HepG2 (cell line): ENCODE measurements around the gene ARHGAP9. TPM values are rescaled to one million over a fixed set of nuclear protein-coding genes. Genes with fewer than 3 reads are reported as not detected.

ENCODE experiments used
- CHCHD3 ChIP-seq: sonication (generic); formaldehyde crosslinking; IDR thresholded peaks from 2 replicates; pipeline ENCODE4 v1.8.0; 2022; ENCODE audit warnings: mild to moderate bottlenecking, missing genetic modification reagents, moderate library complexity
- DPF2 ChIP-seq: sonication (generic); formaldehyde crosslinking; IDR thresholded peaks from 2 replicates; pipeline ENCODE4 v1.4.0; 2020; ENCODE audit warnings: mild to moderate bottlenecking, low read depth, missing genetic modification reagents, borderline replicate concordance
- ESRRA ChIP-seq: sonication (generic); formaldehyde crosslinking; IDR thresholded peaks from 2 replicates; pipeline ENCODE4 v1.5.1; 2020; ENCODE audit warnings: mild to moderate bottlenecking, low read depth, missing genetic modification reagents
- ETV6 ChIP-seq: sonication (generic); formaldehyde crosslinking; conservative IDR thresholded peaks from 2 replicates; pipeline ENCODE4 v1.4.0; 2020; ENCODE audit warnings: missing genetic modification reagents
- FOXJ3 ChIP-seq: sonication (generic); formaldehyde crosslinking; IDR thresholded peaks from 2 replicates; pipeline ENCODE4 v1.4.0; 2020; ENCODE audit warnings: missing genetic modification reagents, mild to moderate bottlenecking, borderline replicate concordance
- FOXM1 ChIP-seq: sonication (generic); formaldehyde crosslinking; IDR thresholded peaks from 2 replicates; pipeline ENCODE4 v1.5.0; 2020; ENCODE audit warnings: missing genetic modification reagents
- GABPA ChIP-seq, 2 experiments: IDR thresholded peaks; 2 replicates each; pipeline ENCODE4 v1.6.1; 2011 to 2016; ENCODE audit warnings: low read depth in 2 of 2, low read length in 1 of 2, missing biosample characterization in 1 of 2, missing genetic modification characterization in 1 of 2
- GATAD1 ChIP-seq: IDR thresholded peaks from 2 replicates; pipeline ENCODE4 v1.6.1; 2016; ENCODE audit warnings: missing genetic modification reagents, missing compliant biosample characterization
- HCFC1 ChIP-seq: fragments of 150-350 bp; IDR thresholded peaks from 2 replicates; pipeline ENCODE4 v1.6.1; 2014; ENCODE audit warnings: low read depth, low read length
- MTA1 ChIP-seq: sonication (generic); formaldehyde crosslinking; IDR thresholded peaks from 2 replicates; pipeline ENCODE4 v1.4.0; 2020; ENCODE audit warnings: missing genetic modification reagents, mild to moderate bottlenecking, borderline replicate concordance
- MXD4 ChIP-seq: IDR thresholded peaks from 2 replicates; pipeline ENCODE4 v1.6.1; 2016; ENCODE audit warnings: mild to moderate bottlenecking, missing biosample characterization, missing genetic modification reagents
- NAIF1 ChIP-seq: sonication (generic); formaldehyde crosslinking; IDR thresholded peaks from 2 replicates; pipeline ENCODE4 v1.5.0; 2020; ENCODE audit warnings: mild to moderate bottlenecking, missing genetic modification reagents, borderline replicate concordance
- NBN ChIP-seq: fragments of 450-650 bp; conservative IDR thresholded peaks from 2 replicates; pipeline ENCODE4 v1.6.1; 2017
- NCOA5 ChIP-seq: sonication (generic); formaldehyde crosslinking; IDR thresholded peaks from 2 replicates; pipeline ENCODE4 v1.4.0; 2020; ENCODE audit warnings: missing genetic modification reagents
- REL ChIP-seq: sonication (generic); formaldehyde crosslinking; conservative IDR thresholded peaks from 2 replicates; pipeline ENCODE4 v1.8.0; 2022; ENCODE audit warnings: mild to moderate bottlenecking, missing genetic modification reagents, moderate library complexity
- XRCC5 ChIP-seq: fragments of 200-400 bp; formaldehyde crosslinking; optimal IDR thresholded peaks from 2 replicates; pipeline ENCODE3; 2017; ENCODE audit warnings: mild to moderate bottlenecking, low read length
- ZKSCAN8 ChIP-seq: IDR thresholded peaks from 2 replicates; pipeline ENCODE4 v1.6.1; 2016; ENCODE audit warnings: borderline replicate concordance, missing genetic modification reagents, missing compliant biosample characterization
- ZNF205 ChIP-seq: IDR thresholded peaks from 2 replicates; pipeline ENCODE4 v1.6.1; 2018; ENCODE audit warnings: missing biosample characterization, missing genetic modification reagents
- ZNF224 ChIP-seq: sonication (generic); formaldehyde crosslinking; IDR thresholded peaks from 2 replicates; pipeline ENCODE4 v1.5.0; 2020; ENCODE audit warnings: mild to moderate bottlenecking, missing genetic modification reagents
- ZNF225 ChIP-seq: sonication (generic); formaldehyde crosslinking; IDR thresholded peaks from 2 replicates; pipeline ENCODE4 v1.4.0; 2020; ENCODE audit warnings: mild to moderate bottlenecking, missing genetic modification reagents
- ZNF562 ChIP-seq: sonication (generic); formaldehyde crosslinking; IDR thresholded peaks from 2 replicates; pipeline ENCODE4 v1.8.0; 2022; ENCODE audit warnings: missing genetic modification reagents, borderline replicate concordance
- ZNF773 ChIP-seq: sonication (generic); formaldehyde crosslinking; IDR thresholded peaks from 2 replicates; pipeline ENCODE4 v1.4.0; 2020; ENCODE audit warnings: missing genetic modification reagents, borderline replicate concordance
- polyA plus RNA-seq, 8 experiments: library from polyadenylated mRNA; depleted of rRNA in 3 of 8; stranded (reverse) in 7 of 8; unstranded in 1 of 8; fragments of >200 nt; fragmentation: Illumina TruSeq in 4 of 8; extraction: Trizol in 4 of 8; gene quantifications; 2 replicates each; pipeline versions ENCODE4 v1.2.1 to v1.2.3, GENCODE V29; 2011 to 2016; ENCODE audit warnings: low read depth in 4 of 8, missing spikeins in 1 of 8, mixed read lengths in 1 of 8; ENCODE audit not compliant: insufficient read depth in 1 of 8
- total RNA-seq, 5 experiments: library from RNA; depleted of rRNA; stranded (reverse); fragments of >200 nt; fragmentation: Illumina TruSeq; extraction: Trizol; gene quantifications; 2 replicates each; pipeline ENCODE4 v1.2.3, GENCODE V29; 2016; ENCODE audit warnings: low read depth in 1 of 5
- TF ChIP-seq, protein P1 (sequence below): sonication (generic); formaldehyde crosslinking; IDR thresholded peaks from 2 replicates; pipeline ENCODE4 v1.8.0; 2022; ENCODE audit warnings: missing genetic modification reagents, mild to moderate bottlenecking, borderline replicate concordance
- TF ChIP-seq, protein P2 (sequence below): conservative IDR thresholded peaks from 2 replicates; pipeline ENCODE4 v1.6.1; 2018; ENCODE audit warnings: missing genetic modification reagents
- TF ChIP-seq, protein P3 (sequence below): sonication (generic); formaldehyde crosslinking; IDR thresholded peaks from 2 replicates; pipeline ENCODE4 v1.4.0; 2020; ENCODE audit warnings: mild to moderate bottlenecking, missing genetic modification reagents
- TF ChIP-seq, protein P4 (sequence below): IDR thresholded peaks from 2 replicates; pipeline ENCODE4 v1.6.1; 2018; ENCODE audit warnings: missing genetic modification reagents

Gene ARHGAP9
- total and polyA plus RNA-seq, 2 of the 13 experiments (the other 11 are each of a cell fraction or from before 2014, with no cell fraction given): 0.18 to 1.2 TPM

DNA sequence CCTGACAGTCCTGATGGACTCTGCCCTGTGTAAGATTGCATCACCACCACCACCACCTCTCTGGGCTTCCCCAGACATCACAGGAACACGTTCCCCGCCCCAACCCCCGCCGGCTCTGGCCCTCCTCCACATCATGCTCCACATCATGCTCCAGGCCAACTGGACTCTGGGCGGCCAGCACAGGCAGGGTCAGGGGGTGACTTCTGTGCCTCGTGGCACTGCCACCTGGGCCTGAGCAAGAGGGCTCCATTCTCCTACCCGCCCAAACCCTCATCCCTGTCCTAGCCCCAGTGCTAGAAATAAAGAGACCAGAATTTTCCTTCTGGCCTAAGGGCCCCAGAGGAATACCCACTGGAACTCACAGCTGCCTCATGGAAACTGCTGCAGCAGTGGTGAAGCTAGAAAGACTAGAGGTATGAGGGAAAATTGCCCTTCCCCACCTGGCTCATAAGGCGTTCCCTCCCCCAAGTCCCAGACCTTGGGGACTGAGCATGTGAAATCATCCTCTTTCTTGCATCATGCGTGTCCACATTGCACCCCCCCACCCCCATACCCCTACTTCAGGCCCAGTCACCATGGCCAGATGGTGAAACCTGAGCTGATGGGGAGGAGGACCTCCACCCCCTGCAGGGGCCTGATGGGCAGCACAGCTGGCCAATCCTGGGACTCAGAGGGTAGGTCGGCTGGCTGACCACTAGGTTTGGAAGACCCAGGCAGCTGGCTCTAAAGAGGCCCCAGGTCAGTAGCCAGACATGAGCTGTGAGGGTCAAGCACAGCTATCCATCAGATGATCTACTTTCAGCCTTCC is 24.9 kb downstream of the ARHGAP9 start, which contains the start of gene INHBE (continued):
- TF ChIP-seq, protein P1, sequence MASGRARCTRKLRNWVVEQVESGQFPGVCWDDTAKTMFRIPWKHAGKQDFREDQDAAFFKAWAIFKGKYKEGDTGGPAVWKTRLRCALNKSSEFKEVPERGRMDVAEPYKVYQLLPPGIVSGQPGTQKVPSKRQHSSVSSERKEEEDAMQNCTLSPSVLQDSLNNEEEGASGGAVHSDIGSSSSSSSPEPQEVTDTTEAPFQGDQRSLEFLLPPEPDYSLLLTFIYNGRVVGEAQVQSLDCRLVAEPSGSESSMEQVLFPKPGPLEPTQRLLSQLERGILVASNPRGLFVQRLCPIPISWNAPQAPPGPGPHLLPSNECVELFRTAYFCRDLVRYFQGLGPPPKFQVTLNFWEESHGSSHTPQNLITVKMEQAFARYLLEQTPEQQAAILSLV: 0 out of 2 replicates have a peak, but pooled peaks have one; percentile 33
- TF ChIP-seq FOXM1 (CRISPR knock-in tag): no peak
- peak; percentile 91 for TF ChIP-seq DPF2
- TF ChIP-seq ZNF225 (CRISPR knock-in tag): peak; percentile 27; the same call in 1 of the 2 replicates
- TF ChIP-seq ESRRA (CRISPR knock-in tag): peak; percentile 94
- TF ChIP-seq CHCHD3 (CRISPR knock-in tag): no peak
- peak; percentile 93 for TF ChIP-seq MTA1 (CRISPR knock-in tag)
- no peak for TF ChIP-seq REL (CRISPR knock-in tag)
- no peak for TF ChIP-seq ZNF773
- peak; percentile 62 for TF ChIP-seq XRCC5
- TF ChIP-seq, protein P2, sequence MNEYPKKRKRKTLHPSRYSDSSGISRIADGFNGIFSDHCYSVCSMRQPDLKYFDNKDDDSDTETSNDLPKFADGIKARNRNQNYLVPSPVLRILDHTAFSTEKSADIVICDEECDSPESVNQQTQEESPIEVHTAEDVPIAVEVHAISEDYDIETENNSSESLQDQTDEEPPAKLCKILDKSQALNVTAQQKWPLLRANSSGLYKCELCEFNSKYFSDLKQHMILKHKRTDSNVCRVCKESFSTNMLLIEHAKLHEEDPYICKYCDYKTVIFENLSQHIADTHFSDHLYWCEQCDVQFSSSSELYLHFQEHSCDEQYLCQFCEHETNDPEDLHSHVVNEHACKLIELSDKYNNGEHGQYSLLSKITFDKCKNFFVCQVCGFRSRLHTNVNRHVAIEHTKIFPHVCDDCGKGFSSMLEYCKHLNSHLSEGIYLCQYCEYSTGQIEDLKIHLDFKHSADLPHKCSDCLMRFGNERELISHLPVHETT (CRISPR knock-in tag): 0 out of 2 replicates have a peak, but pooled peaks have one; percentile 59
- TF ChIP-seq MXD4: peak; percentile 79; the same call in 1 of the 2 replicates
- no peak for TF ChIP-seq HCFC1
- TF ChIP-seq, protein P3, sequence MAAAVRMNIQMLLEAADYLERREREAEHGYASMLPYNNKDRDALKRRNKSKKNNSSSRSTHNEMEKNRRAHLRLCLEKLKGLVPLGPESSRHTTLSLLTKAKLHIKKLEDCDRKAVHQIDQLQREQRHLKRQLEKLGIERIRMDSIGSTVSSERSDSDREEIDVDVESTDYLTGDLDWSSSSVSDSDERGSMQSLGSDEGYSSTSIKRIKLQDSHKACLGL (CRISPR knock-in tag): peak; percentile 19; the same call in 1 of the 2 replicates
- no peak for TF ChIP-seq GABPA (IDR thresholded peaks at IDR 0.05; ENCODE audit: low read depth, low read length)
- no peak for TF ChIP-seq GABPA (CRISPR knock-in tag; IDR thresholded peaks at IDR 0.05; ENCODE audit: low read depth)
- no peak for TF ChIP-seq NBN
- TF ChIP-seq ZKSCAN8: no peak; the same call in 1 of the 2 replicates
- TF ChIP-seq ZNF562 (CRISPR knock-in tag): no peak
- TF ChIP-seq, protein P4, sequence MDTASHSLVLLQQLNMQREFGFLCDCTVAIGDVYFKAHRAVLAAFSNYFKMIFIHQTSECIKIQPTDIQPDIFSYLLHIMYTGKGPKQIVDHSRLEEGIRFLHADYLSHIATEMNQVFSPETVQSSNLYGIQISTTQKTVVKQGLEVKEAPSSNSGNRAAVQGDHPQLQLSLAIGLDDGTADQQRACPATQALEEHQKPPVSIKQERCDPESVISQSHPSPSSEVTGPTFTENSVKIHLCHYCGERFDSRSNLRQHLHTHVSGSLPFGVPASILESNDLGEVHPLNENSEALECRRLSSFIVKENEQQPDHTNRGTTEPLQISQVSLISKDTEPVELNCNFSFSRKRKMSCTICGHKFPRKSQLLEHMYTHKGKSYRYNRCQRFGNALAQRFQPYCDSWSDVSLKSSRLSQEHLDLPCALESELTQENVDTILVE (CRISPR knock-in tag): peak; percentile 16; the same call in 1 of the 2 replicates
- no peak for TF ChIP-seq NCOA5 (CRISPR knock-in tag)
- no peak for TF ChIP-seq NAIF1
- TF ChIP-seq FOXJ3: no peak
- peak; percentile 62 for TF ChIP-seq GATAD1 (CRISPR knock-in tag)
- TF ChIP-seq ETV6: no peak
- TF ChIP-seq ZNF224: no peak
- no peak for TF ChIP-seq ZNF205 (CRISPR knock-in tag)
